Vagina (tissue), 2 donors: Measurements from ENCODE around the gene GLRX5. TPM values are rescaled to one million over a fixed set of nuclear protein-coding genes. Genes with fewer than 3 reads are reported as not detected.
A peak's percentile ranks its signal among the peaks of the same experiment; 100 is the strongest.

ENCODE experiments used
- DNase-seq, 2 donors: peaks; one replicate each; pipeline ENCODE4 v3.0.0-alpha.2; 2017; ENCODE audit errors: extremely low spot score in 2 of 2
- H3K27ac ChIP-seq: fragments of 200-600 bp; sonication (generic); one replicate; pipeline ENCODE4 v1.5.1; 2019
- H3K27me3 ChIP-seq: fragments of 200-600 bp; sonication (generic); one replicate; pipeline ENCODE4 v1.5.1; 2019
- H3K36me3 ChIP-seq, 2 donors: fragments of 200-600 bp; sonication (generic); one replicate each; pipeline ENCODE4 v1.5.1; 2017 to 2019
- H3K4me1 ChIP-seq: fragments of 200-600 bp; sonication (generic); one replicate; pipeline ENCODE4 v1.5.1; 2019
- H3K4me3 ChIP-seq, 2 donors: fragments of 200-600 bp; sonication (generic); 1 replicate in 1 of 2; 2 replicates in 1 of 2; pipeline ENCODE4 v1.5.1; 2016 to 2019
- H3K9me3 ChIP-seq: fragments of 200-600 bp; sonication (generic); one replicate; pipeline ENCODE4 v1.5.1; 2019
- CTCF ChIP-seq, 3 experiments: fragments of 450-650 bp in 2 of 3; fragments of 200-600 bp in 1 of 3; sonication (generic) in 1 of 3; IDR thresholded peaks; one replicate each; pipeline ENCODE4 v1.5.1; 2017 to 2019; ENCODE audit warnings: antibody characterized with exemption in 3 of 3, mild to moderate bottlenecking in 2 of 3, moderate library complexity in 2 of 3
- POLR2A ChIP-seq, 2 donors: fragments of 450-650 bp; IDR thresholded peaks; one replicate each; pipeline ENCODE4 v1.6.1; 2017; ENCODE audit warnings: antibody characterized with exemption in 2 of 2, mild to moderate bottlenecking in 2 of 2, moderate library complexity in 2 of 2
- POLR2AphosphoS5 ChIP-seq, 2 donors: sonication (generic); formaldehyde crosslinking; IDR thresholded peaks; one replicate each; pipeline ENCODE4 v1.9.0; 2017; ENCODE audit warnings: antibody characterized with exemption in 2 of 2, mild to moderate bottlenecking in 2 of 2, low read depth in 1 of 2; ENCODE audit not compliant: insufficient read depth in 1 of 2
- intact Hi-C: fragments of 100-400 bp; cut with DNase I; formaldehyde crosslinking; loops from one replicate; pipeline ENCODE4 v1.15.1; 2023
- total RNA-seq: library from RNA; depleted of rRNA; stranded (reverse); fragments of >200 nt; gene quantifications from one replicate; pipeline ENCODE4 v1.2.3, GENCODE V29; 2016

Gene GLRX5
- total RNA-seq, 1 donor from 2014 or later: 20.4 TPM

- intact Hi-C loops: loop anchor here (10.0 kb wide), 1 partner anchor 219 kb away; the partner anchor contains the start of gene CLMN
- no peaks in the 10 kb centered on the region for H3K27me3 ChIP-seq
- H3K4me3 ChIP-seq: peak overlapping the region; percentile 94 to 96
- no peak for DNase-seq
- H3K4me1 ChIP-seq: peaks cover 71% of the 10 kb centered on the region
- no peaks in the 10 kb centered on the region for H3K36me3 ChIP-seq
- no peak for TF ChIP-seq POLR2A (IDR thresholded peaks at IDR 0.05)
- no peak for TF ChIP-seq POLR2AphosphoS5 (IDR thresholded peaks at IDR 0.05; ENCODE audit: insufficient read depth in 1 of 2, low read depth in 1 of 2)
- no peak for TF ChIP-seq CTCF (IDR thresholded peaks at IDR 0.05)
- H3K27ac ChIP-seq: peak overlapping the region; percentile 85
- no peaks in the 10 kb centered on the region for H3K9me3 ChIP-seq
Measured at GRCh38 chr14:95533822-95534221, 1.0 kb upstream of the GLRX5 start.

GRCh38 chr14:95535226-95536021 lies 574 bp downstream of the GLRX5 start:
- intact Hi-C loops: loop anchor here (10.0 kb wide), 1 partner anchor 221 kb away; the partner anchor contains the start of gene CLMN
- Histone ChIP-seq H3K36me3 (no peaks in the 10 kb centered on the region), H3K4me3 (peak overlapping the region; percentile 94 to 96), H3K9me3 (no peaks in the 10 kb centered on the region), H3K4me1 (peaks cover 76% of the 10 kb centered on the region), H3K27ac (peak overlapping the region; percentile 46), H3K27me3 (no peaks in the 10 kb centered on the region)
- TF ChIP-seq POLR2A (IDR thresholded peaks at IDR 0.05) (no peak), CTCF (IDR thresholded peaks at IDR 0.05) (no peak), POLR2AphosphoS5 (IDR thresholded peaks at IDR 0.05; ENCODE audit: insufficient read depth in 1 of 2, low read depth in 1 of 2) (no peak)
- no peak for DNase-seq

- no peak for TF ChIP-seq POLR2AphosphoS5 (IDR thresholded peaks at IDR 0.05; ENCODE audit: insufficient read depth in 1 of 2, low read depth in 1 of 2)
- no peak for TF ChIP-seq CTCF (IDR thresholded peaks at IDR 0.05)
- no peak for TF ChIP-seq POLR2A (IDR thresholded peaks at IDR 0.05)
- H3K36me3 ChIP-seq: no peaks in the 10 kb centered on the region
- no peaks in the 10 kb centered on the region for H3K9me3 ChIP-seq
- DNase-seq: no peak
- H3K4me1 ChIP-seq: peaks cover 69% of the 10 kb centered on the region
- H3K27me3 ChIP-seq: no peaks in the 10 kb centered on the region
- H3K27ac ChIP-seq: no peak overlapping the region
- peak overlapping the region; percentile 94 to 96 for H3K4me3 ChIP-seq
- intact Hi-C loops: loop anchor here (10.0 kb wide), 1 partner anchor 221 kb away; the partner anchor contains the start of gene CLMN
Measured at GRCh38 chr14:95536036-95536593, 1.3 kb downstream of the GLRX5 start.

- TF ChIP-seq POLR2A (IDR thresholded peaks at IDR 0.05) (no peak), POLR2AphosphoS5 (IDR thresholded peaks at IDR 0.05; ENCODE audit: insufficient read depth in 1 of 2, low read depth in 1 of 2) (no peak)
- Histone ChIP-seq H3K4me1 (peaks cover 63% of the 10 kb centered on the region), H3K27ac (no peak overlapping the region), H3K36me3 (no peaks in the 10 kb centered on the region), H3K9me3 (no peaks in the 10 kb centered on the region), H3K27me3 (no peaks in the 10 kb centered on the region), H3K4me3 (no peak overlapping the region)
- intact Hi-C loops: loop anchor here (10.0 kb wide), 1 partner anchor 222 kb away; the partner anchor contains the start of gene CLMN
- DNase-seq: no peak
Measured at GRCh38 chr14:95536671-95537070, 1.8 kb downstream of the GLRX5 start.

- Histone ChIP-seq H3K4me3 (no peak overlapping the region), H3K9me3 (no peaks in the 10 kb centered on the region), H3K27ac (no peak overlapping the region), H3K27me3 (no peaks in the 10 kb centered on the region), H3K4me1 (peaks cover 55% of the 10 kb centered on the region), H3K36me3 (no peaks in the 10 kb centered on the region)
- DNase-seq: no peak
- TF ChIP-seq POLR2AphosphoS5 (IDR thresholded peaks at IDR 0.05; ENCODE audit: insufficient read depth in 1 of 2, low read depth in 1 of 2) (no peak), CTCF (IDR thresholded peaks at IDR 0.05) (no peak), POLR2A (IDR thresholded peaks at IDR 0.05) (no peak)
- intact Hi-C loops: loop anchor here (10.0 kb wide), 1 partner anchor 223 kb away; the partner anchor contains the start of gene CLMN
Measured at GRCh38 chr14:95537298-95538089, 2.6 kb downstream of the GLRX5 start.
